ENCODE data around the gene NFRKB.

GRCh38 chr11:129935723-129936122, 40.3 kb upstream of the NFRKB start:
- no peak for TF ChIP-seq EZH2 (IDR thresholded peaks at IDR 0.05; ENCODE audit: low read length)
- TF ChIP-seq CTCF (optimal IDR thresholded peaks at IDR 0.05 in 1 of 3, IDR thresholded peaks at IDR 0.05 in 1 of 3, conservative IDR thresholded peaks at IDR 0.05 in 1 of 3; ENCODE audit: extremely low read depth in 1 of 3, insufficient read depth in 2 of 3, low read length in 3 of 3): no peak
